C4-2B (cell line): ENCODE measurements around the gene CCDC141.

Experiments
- ZFX ChIP-seq: fragments of 450-650 bp; IDR thresholded peaks from 2 replicates; pipeline ENCODE4 v1.6.1; 2017
- TF ChIP-seq, protein P1 (sequence below): fragments of 450-650 bp; conservative IDR thresholded peaks from 2 replicates; pipeline ENCODE4 v1.5.1; 2017; ENCODE audit warnings: mild to moderate bottlenecking

DNA sequence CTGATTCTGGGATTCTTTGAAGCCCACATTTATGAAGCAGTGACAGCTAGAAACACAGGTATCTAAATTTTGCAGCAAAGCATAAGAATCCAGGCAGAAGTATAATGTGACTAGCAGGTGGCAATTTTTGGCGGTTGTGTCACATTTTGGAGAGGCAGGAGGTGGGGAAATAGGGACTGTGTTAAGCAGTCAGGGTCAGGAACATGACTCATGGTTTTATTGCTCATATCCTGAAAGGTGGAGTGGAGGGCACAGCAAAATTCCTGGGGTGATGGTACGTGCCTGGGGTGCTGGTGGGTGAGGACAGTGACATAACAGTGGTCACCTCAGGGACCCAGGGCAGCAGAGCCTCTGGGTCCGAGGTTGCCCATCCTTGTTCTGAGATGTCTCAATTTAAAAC lies 179.2 kb downstream of the CCDC141 start:
- TF ChIP-seq, protein P1, sequence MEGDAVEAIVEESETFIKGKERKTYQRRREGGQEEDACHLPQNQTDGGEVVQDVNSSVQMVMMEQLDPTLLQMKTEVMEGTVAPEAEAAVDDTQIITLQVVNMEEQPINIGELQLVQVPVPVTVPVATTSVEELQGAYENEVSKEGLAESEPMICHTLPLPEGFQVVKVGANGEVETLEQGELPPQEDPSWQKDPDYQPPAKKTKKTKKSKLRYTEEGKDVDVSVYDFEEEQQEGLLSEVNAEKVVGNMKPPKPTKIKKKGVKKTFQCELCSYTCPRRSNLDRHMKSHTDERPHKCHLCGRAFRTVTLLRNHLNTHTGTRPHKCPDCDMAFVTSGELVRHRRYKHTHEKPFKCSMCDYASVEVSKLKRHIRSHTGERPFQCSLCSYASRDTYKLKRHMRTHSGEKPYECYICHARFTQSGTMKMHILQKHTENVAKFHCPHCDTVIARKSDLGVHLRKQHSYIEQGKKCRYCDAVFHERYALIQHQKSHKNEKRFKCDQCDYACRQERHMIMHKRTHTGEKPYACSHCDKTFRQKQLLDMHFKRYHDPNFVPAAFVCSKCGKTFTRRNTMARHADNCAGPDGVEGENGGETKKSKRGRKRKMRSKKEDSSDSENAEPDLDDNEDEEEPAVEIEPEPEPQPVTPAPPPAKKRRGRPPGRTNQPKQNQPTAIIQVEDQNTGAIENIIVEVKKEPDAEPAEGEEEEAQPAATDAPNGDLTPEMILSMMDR, result no peak
- no peak for TF ChIP-seq ZFX
